ENCODE results near the gene TLE7. TPM values are rescaled to one million over a fixed set of nuclear protein-coding genes. Genes with fewer than 3 reads are reported as not detected.

The TLE7 gene
- total and polyA plus RNA-seq, 2 of the 8 experiments (the other 6 are each of a cell fraction or from before 2014, with no cell fraction given), result 0.03 TPM; not detected in 1

DNA sequence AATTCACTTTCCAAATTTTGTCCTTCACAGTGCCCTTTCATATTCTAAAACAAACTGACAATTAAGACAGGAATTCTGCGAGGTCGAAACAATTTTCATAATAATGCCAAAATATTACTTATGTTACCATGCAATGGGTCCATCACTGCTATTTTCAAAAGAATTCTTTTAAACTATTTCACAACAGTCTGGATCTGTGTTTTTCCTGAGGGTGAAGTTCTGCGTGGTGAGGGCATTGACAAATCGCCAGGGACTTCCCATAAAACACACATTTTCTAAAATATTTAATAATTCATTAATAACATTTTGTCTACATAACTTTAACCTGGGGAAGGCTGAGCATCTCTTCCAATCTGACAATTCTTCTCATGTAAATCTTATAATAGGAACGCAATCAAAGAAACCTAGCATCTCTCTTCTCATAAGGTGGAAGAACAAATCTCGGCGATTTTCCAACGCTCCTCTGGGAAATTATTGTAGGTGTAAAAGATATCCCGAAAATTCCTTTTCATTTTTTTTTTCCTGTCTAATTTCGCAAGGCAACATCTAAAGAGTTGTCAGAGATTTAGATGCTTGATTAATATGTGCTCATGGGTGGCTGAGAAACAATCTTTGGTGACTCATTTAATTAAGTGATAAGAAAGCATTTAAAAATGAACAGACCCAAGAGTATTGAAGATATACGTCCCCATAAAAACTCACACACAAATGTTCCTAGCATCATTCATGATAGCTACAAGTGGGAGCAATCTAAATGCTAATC, 41.9 kb downstream of the TLE7 start:
- Histone ChIP-seq H4K5ac (ENCODE audit: insufficient read length, low read depth, low read length) (no peak overlapping the region), H2BK5ac (ENCODE audit: low read depth, low read length) (no peak overlapping the region), H3K18ac (ENCODE audit: extremely low read depth, low read length) (no peak overlapping the region), H3K79me1 (ENCODE audit: low read depth, low read length) (no peaks in the 10 kb centered on the region), H3K27ac (ENCODE audit: low read depth, low read length) (no peak overlapping the region), H2AK5ac (ENCODE audit: low read depth, low read length) (no peak overlapping the region), H3K4ac (replicated peaks; ENCODE audit: insufficient read length, low read depth, low read length) (no peak overlapping the region), H3K79me2 (ENCODE audit: control insufficient read depth in 1 of 2, insufficient read depth in 2 of 2, low read length in 2 of 2) (no peaks in the 10 kb centered on the region), H3K23me2 (ENCODE audit: low read depth, low read length) (no peaks in the 10 kb centered on the region), H2BK120ac (replicated peaks; ENCODE audit: low read depth, low read length) (no peak overlapping the region), H4K91ac (replicated peaks; ENCODE audit: insufficient read length, low read length) (no peak overlapping the region), H3K56ac (replicated peaks; ENCODE audit: insufficient read length, low read depth, low read length) (no peak overlapping the region), H3K14ac (ENCODE audit: insufficient read length) (no peak overlapping the region), H3K27me3 (replicated peaks in 1 of 4; ENCODE audit: control insufficient read depth in 3 of 4, extremely low read depth in 1 of 4, insufficient read depth in 3 of 4, low read length in 3 of 4) (no peaks in the 10 kb centered on the region), H3K4me3 (ENCODE audit: extremely low read depth in 1 of 4, insufficient read depth in 2 of 4, low read depth in 3 of 4, low read length in 4 of 4) (no peak overlapping the region), H3K36me3 (ENCODE audit: control insufficient read depth in 2 of 4, insufficient read depth in 4 of 4, low read length in 3 of 4) (no peaks in the 10 kb centered on the region), H3K23ac (ENCODE audit: insufficient read length) (no peak overlapping the region), H2BK15ac (ENCODE audit: low read length) (no peak overlapping the region), H4K8ac (ENCODE audit: extremely low read depth, insufficient read depth, low read length) (no peak overlapping the region), H3K4me2 (ENCODE audit: insufficient read depth in 1 of 2, low read depth in 2 of 2, low read length in 2 of 2) (no peak overlapping the region), H2BK12ac (ENCODE audit: low read depth, low read length) (no peak overlapping the region), H4K20me1 (replicated peaks in 1 of 2; ENCODE audit: control insufficient read depth in 1 of 2, insufficient read depth in 2 of 2, low read length in 2 of 2) (no peaks in the 10 kb centered on the region), H2BK20ac (ENCODE audit: low read length) (no peak overlapping the region), H2AFZ (ENCODE audit: low read length) (no peak overlapping the region), H3K9me3 (ENCODE audit: insufficient read depth in 2 of 2, low read depth in 1 of 2, low read length in 1 of 2) (no peaks in the 10 kb centered on the region), H3K9ac (replicated peaks in 1 of 4; ENCODE audit: extremely low read depth in 1 of 4, low read depth in 3 of 4, low read length in 3 of 4) (no peak overlapping the region), H3K4me1 (replicated peaks in 1 of 4; ENCODE audit: control insufficient read depth in 3 of 4, insufficient read depth in 4 of 4, low read length in 3 of 4) (peaks cover 0 to 15% (median 6%) of the 10 kb centered on the region in 4 experiments; a peak in 6 of 7 replicates)
- DNase-seq (ENCODE audit: low read depth in 1 of 2, low spot score in 2 of 2) (no peak), FAIRE-seq (no peak)
- ChIA-PET CTCF (ENCODE audit: partially characterized antibody) (interaction anchor here (1.0 to 1.4 kb wide), 4 partner anchors 12 to 100 kb away, joined by 3 to 5 read pairs (median 4); no protein-coding TSS in a partner anchor), POLR2A (ENCODE audit: partially characterized antibody) (no interaction called here)
- WGBS, 2 experiments (ENCODE audit: extremely low coverage in 1 of 2, insufficient coverage in 1 of 2, insufficient read length in 1 of 2, insufficient replicate concordance in 2 of 2, low coverage in 1 of 2, low lambda C conversion rate in 2 of 2, missing lambda C conversion rate in 1 of 2), result 90% methylated on average over 11 of the region's 11 CpGs; no CpG with 5 or more reads in 1 of the 2 experiments
- TF ChIP-seq NRF1 (IDR thresholded peaks at IDR 0.05; ENCODE audit: low read depth, low read length) (no peak), BCL11A (IDR thresholded peaks at IDR 0.05; ENCODE audit: low read depth in 2 of 2, low read length in 2 of 2) (no peak), SIRT6 (IDR thresholded peaks at IDR 0.05; ENCODE audit: low read length) (no peak), CTCF (IDR thresholded peaks at IDR 0.05; ENCODE audit: control extremely low read depth in 1 of 3, insufficient read depth in 1 of 3, low read depth in 1 of 3, low read length in 3 of 3) (no peak), KDM5A (IDR thresholded peaks at IDR 0.05; ENCODE audit: low read length) (no peak), SUZ12 (IDR thresholded peaks at IDR 0.05; ENCODE audit: low read length) (no peak), FOSL1 (IDR thresholded peaks at IDR 0.05; ENCODE audit: insufficient read depth, low read depth, low read length) (no peak), CREB1 (IDR thresholded peaks at IDR 0.05) (no peak), TAF7 (optimal IDR thresholded peaks at IDR 0.05; ENCODE audit: borderline replicate concordance, low read depth, low read length) (no peak)
- TF ChIP-seq, protein P1, sequence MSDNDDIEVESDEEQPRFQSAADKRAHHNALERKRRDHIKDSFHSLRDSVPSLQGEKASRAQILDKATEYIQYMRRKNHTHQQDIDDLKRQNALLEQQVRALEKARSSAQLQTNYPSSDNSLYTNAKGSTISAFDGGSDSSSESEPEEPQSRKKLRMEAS (IDR thresholded peaks at IDR 0.05), result no peak
